Occipital lobe (tissue), 2 donors: Measurements from ENCODE around the gene TAF3. TPM values are rescaled to one million over a fixed set of nuclear protein-coding genes. Genes with fewer than 3 reads are reported as not detected.
"Not testable (repeated sequence)": the region's sequence is repeated elsewhere in the genome, so short reads cannot be mapped to it uniquely, and the experiment has no call there.

ENCODE experiments used
- DNase-seq: peaks from one replicate; lab custom pipeline; 2025; lab: John Stamatoyannopoulos, UW
- total RNA-seq: library from RNA; depleted of rRNA; stranded (reverse); fragments of >200 nt; gene quantifications from one replicate; pipeline ENCODE4 v1.2.3, GENCODE V29; 2014

The TAF3 gene
- total RNA-seq, 1 donor from 2014 or later, result 2.7 TPM

DNA sequence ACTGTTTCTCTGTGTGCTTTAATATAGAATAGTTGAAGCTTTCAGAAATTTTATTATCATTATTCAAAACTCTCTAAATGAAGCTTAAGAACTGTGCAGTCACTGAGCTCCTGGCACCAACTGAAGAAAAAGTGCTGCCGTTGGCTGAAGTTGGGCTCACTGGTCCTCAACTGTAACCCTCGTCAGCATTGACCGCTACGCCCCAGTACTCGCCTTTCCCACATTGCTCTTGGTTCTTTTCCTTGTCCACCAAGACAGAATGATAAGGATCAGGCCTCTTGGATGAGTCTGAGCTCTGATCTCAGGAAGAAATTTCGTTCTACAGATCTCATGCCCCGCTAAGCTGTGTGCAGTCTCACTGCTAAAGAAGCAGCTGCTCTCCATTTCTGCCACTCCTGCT lies 7.9 kb upstream of the TAF3 start:
- DNase-seq, result no peak

DNA sequence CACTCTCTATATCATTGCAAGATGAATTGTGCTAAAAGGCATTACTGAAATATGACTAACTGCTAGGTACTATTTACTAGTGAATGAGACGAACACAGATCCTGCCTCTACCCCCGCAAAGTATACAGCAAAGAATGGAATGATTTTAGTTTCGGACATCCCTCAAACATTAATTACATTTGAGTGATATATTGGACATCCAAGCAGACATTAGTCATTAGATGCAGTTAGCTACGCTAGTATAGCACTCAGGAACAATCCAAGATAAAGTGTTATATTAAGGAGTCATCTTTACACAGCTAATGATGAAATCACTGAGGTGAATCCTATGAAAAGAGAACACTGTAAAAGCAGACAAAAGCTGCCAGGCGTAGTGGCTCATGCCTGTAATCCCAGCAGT lies 7.3 kb upstream of the TAF3 start:
- DNase-seq, result no peak

DNA sequence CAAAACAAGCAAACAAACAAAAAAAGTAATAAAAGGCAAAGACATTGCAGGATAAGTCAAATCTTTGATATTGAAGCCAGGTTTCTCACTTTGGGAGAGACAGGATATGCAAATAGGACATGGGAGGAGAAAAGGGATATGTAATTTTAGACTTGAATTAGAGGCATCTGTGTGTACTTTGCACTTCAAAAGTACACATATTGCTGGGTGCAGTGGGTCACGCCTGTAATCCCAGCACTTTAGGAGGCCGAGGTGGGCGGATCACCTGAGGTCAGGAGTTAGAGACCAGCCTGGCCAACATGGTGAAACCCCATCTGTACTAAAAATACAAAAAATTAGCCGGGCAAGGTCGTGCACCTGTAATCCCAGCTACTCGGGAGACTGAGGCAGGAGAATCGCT lies 6.6 kb upstream of the TAF3 start:
- DNase-seq, result not testable (repeated sequence)

DNA sequence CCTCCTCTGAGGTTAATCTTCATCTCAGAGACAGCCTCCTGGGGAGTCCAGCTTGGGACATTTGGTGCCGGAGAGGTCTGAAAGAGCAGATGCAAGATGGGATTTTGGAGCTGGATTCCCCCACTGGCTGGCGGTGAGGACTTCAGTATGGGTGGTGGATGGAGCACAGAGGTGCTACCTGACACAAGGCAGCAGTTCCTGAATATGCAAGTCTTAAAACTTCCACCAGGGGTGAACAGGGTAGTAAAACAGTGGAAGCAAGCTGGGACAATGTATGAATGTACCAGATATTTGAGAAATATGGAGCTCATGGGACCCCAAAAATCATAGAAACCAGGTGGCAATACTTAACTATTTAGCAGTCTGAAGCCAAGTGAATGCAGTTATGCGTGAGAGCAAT lies 4.8 kb upstream of the TAF3 start:
- no peak for DNase-seq

DNA sequence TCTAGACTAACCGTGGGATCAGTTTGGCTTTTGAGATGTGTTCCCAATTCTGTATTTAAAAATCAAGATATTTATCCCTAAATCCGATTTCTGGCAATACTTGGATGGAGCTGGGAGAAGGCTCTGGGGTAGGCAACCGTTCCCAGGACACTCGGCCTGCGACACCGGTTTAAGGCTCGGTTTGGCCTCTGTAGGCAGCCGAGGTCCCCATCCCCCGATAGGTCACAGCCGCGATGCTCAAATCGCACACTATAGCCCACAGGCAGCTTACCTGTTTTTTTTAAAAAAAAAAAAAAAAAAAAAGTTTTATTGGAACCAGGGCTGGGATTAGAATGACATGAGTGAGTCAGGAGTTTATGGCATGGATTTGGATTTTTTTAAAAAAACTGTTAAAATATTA lies 729 bp upstream of the TAF3 start:
- no peak for DNase-seq

DNA sequence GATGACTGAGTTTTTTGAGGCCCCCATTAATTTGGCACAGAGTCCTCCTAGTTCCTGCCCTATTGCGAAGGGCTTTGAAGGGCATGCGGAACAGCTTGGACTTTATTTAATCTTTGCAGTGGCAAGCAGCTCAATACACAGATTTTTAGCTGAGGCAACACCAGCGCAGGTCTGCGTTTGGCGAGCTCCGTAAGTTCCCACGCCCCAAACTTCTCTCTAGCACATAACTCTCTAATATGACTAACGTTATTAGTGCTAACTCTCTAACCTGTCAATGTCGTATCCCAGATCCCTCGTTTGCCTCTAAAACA lies 366 bp upstream of the TAF3 start:
- no peak for DNase-seq

DNA sequence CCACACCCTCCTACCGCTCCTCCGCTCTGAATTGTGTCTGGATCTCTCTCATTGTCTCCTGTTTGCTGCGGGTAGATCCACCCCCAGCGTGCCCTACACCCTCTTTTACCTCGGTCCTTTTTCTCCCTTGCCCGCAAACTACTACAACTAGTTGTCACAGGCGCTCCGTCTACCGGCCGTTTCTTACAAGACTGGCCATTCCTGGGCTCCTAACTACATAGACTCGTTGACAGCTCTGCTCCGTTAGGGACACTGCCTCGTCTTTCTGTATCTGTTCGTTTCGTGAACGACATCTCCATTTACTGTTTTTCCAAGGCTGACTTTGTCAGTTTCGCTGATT lies 786 bp downstream of the TAF3 start:
- DNase-seq, result peak; percentile 58

DNA sequence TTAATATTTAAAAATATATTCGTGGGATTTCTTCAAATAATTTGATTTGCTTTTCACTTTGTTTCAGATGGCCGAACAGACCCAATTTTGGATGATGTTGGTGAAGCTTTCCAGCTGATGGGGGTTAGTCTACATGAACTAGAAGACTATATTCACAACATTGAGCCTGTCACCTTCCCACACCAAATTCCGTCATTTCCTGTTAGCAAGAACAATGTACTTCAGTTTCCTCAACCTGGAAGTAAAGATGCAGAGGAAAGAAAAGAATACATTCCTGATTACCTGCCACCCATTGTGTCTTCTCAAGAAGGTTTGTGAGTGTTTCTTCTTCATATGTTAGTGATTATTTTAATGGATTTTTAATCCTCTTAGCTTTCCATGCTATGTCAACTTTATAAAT lies 5.9 kb downstream of the TAF3 start:
- no peak for DNase-seq

DNA sequence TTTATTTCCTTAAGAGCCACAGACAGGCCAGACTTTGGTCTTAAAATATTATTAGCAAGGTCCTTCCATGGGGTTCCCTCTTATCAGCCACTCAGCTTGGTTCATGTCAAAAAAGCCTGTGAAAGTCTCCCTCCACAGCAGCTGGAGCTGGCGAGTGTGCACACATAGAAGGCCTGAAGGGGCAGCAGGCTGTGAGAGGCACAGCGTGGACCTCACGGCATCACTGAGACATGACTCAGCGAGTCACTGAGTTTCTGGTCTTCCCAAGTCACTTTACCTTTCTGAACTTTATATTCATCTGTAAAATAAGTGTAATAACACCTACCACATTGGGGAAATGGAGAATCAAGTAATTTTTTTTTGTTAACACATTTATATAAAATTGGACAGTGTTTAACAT lies 8.7 kb downstream of the TAF3 start:
- DNase-seq, result no peak

DNA sequence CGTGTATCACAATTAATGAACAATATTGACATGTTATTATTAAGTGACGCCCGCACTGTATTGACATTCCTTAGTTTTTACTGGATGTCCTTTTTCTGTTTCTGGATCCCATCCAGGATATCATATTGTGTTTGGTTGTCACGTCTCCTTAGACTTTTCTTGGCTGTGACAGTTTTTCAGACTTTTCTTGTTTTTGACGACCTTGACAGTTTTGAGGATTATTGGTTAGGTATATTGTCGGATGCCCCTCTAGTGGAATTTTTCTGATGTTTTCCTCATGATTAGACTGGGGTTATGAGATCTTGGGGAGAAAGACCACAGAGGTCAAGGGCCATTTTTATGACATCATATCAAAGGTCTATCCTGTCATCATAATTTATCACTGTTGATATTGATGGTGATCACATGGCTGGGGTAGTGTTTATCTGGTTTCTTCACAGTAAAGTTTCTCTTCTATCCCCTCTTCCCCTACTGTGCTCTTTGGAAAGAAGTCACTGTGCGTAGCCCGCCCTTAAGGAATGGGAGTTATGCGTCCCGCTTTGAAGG lies 11.1 kb downstream of the TAF3 start:
- DNase-seq, result no peak

DNA sequence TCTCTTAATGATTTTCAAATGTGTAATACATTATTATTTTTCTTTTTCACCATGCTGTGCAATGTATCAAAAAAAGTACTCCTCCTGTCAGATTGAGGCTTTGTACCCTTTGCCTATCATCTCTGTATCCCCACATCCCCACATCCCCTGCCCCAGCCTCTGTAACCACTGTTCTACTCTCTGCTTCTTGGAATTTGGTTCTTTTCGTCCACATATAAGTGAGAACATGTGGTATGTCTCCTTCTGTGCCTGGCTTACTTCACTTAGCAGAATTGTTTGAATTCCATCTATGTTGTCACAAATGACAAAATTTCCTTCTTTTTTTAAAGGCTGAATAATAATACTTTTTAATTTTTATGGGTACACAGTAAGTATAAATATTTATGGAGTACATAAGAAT lies 13.8 kb downstream of the TAF3 start:
- no peak for DNase-seq

DNA sequence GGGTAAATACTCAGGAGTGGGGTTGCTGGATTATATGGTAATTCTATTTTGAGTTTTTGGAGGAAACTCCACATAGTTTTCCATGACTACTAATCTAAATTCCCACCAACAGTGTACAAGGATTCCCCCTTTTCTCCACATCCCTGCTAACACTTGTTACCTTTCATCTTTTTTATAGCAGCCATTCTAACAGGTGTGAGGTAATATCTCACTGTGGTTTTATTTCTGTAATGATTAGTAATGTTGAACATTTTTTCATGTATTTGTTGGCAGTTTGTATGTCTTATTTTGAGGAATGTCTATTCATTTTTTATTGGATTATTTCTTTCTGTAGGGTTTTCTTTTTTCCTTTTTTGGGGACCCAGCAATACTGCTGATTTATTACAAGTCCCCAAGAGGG lies 14.9 kb downstream of the TAF3 start:
- DNase-seq, result no peak

DNA sequence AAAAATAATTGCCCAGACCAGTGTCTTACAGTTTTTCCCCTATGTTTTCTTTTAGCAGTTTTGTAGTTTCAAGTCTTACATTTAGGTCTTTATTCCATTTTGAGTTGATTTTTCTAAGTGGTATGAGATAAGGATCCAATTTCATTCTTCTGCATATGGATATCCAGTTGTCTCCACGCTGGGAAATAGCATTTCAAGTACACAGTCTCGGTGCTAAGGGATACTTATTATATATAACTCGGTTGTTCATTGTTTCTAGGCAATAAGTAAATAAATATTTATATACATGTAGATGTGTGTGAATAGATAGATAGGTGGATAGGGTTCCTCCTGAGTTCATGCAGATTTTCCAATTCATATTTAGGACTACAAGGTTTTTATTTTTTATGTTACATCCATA lies 16.0 kb downstream of the TAF3 start:
- DNase-seq, result no peak

DNA sequence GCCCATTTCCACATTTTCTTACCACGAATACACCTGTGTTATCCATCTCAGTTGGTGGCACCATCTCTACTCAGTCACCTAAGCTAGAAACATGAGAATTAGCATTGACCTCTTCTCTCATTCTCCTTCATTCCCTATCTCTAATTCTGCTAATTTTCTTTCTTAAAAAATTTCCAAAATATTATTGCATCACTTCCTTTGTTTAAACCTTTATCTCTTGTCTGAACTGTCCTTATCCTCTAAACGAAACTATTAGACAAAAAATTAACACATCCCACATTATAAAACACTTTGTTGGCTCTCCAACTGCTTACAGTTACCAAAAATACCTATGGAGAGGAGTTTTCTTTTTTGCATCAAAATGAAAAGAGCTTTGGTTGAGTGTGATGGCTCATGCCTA lies 18.3 kb downstream of the TAF3 start:
- DNase-seq, result no peak

DNA sequence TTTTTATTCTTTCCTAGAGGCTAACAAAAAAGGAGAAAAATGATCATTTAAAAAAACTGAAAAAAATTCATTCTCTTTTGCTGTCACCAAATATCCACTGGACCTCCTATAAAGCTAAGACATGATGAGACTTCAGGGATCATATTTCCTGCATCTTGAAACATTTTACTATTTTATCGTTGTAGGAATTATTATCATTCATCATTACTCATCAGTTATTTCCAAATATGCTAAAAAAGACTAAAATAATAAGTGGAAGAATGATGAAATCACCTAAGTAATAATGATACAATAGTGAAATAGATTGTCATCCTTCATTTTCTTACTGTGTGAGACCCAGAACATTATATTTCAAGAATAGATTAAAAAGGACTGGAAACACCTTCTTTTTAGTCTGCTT lies 28.3 kb downstream of the TAF3 start:
- DNase-seq, result no peak

DNA sequence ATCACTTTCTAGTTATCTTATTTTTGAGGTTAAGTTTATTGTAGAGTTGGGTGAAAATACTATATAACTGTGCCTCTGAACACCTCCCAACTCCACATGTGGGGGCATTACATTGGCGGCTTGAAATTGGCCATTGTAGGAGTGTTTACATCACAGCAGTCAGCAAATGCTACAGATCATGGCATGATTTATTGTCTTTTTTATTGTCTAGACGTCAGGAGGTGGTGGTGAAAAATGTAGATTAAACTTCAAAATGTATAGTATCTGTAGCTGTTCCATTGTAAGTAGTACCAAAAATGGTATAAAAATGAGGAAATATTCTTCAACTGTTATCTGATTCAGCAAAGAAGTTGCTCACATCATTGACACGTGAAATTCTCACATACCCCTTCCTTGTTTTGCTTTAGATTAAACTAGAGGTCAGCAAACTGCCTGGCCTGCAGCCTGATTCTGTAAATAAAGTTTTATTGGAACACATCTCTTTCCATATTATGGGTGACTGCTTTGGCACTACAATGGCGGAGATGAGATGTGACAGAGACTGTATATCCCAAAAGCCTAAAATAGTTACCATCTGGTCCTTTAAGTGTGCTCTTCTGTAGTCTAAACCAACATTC lies 35.0 kb downstream of the TAF3 start:
- DNase-seq, result no peak

DNA sequence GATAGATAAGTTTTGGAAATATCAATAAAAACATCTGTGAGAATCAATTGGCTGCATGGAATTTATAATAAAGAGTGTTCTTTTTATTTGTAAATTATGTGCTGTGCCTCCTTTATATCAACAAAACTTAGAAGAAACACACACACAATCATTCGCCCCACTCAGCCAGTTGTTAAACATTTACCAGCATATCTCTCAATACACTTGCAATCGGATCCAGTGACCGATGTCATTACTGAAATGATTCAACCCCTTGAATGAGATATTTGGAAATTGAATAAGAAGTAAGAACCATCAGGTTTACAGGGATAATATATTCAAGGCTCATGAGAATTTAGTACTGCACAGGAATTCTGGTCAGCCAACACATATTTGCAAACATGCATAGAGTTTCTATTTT lies 35.6 kb downstream of the TAF3 start:
- DNase-seq, result no peak

DNA sequence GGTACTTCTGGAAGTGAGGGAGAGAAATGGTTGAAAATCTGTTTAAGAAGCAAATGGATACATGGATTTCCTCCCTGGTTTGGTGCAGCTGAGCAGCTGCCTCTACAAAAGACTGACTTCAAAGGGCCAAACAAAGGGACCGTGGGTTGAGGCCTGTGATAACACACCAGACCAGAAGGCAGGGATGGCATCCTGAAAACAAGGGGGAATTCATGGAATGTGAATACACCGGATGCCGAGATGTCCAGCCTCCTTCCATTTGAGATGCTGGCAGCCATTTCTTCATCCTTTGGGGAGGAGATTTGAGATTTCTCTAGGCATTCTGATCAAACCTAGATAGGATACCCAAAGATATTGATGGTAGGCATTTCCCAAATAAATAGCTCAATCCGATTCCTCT lies 36.9 kb downstream of the TAF3 start:
- DNase-seq, result no peak

DNA sequence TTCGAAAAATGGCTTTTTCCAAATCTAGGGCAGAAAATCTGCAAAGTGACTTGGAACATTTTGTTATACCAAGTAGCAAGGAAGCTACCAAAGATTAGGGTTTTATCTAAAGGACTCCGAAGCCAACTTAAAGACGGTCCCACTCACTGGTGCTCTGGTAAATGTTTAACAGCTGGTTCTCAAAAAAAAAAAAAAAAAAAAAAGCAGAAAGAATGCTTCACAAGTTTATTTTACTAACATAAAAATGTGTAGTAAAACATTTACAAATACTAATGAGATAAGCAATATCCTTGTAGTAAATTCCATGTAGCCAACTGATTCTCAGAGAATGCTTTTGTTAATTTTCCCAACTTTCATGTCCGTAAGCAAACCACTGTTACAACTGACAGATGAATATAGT lies 38.4 kb downstream of the TAF3 start:
- no peak for DNase-seq

DNA sequence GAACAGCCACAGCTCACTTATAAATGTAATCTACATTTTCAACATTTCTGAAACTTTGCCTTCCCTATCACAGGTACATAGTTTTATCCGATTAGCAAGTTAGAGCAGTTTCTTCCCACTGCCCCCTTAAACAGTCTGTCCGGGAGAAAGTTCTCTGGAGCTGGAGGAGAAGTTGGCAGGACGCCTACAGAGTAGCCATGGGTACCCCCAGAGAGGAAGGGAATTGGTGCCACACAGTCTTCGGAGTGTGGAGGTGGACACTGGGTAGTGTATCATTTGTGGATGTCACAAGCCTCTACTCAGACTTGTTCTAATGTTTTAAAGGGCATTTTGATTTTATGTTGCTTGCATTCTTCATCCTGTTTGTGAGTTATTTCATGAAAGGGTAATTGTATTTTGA lies 39.0 kb downstream of the TAF3 start:
- DNase-seq, result no peak

DNA sequence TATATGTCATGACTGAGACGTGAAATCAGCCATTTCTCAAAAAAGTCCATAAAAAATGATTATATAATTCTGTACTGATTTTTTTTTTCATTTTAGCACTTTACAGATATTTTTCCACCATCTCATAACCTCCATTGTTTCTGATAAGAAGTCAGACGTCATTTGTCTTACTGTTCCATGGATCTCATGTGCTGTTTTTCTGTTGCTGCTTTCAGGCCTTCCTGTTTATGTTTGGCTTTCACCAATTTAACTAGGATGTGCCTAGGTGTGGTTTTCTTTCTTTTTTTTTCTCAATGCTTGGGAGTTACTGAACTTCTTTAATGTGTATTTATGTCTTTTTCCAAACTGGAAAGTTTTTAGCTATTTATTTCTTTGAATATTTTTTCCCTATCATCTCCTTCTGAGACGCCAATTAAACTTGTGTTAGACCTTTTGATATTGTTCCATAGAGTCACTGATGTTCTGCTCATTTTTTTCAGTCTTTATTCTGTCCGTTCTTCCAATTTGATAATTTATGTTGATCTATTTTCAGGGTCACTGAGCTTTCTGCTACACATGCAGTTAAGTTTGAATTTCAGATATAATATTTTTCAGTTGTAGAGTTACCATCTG lies 43.3 kb downstream of the TAF3 start:
- DNase-seq, result no peak

DNA sequence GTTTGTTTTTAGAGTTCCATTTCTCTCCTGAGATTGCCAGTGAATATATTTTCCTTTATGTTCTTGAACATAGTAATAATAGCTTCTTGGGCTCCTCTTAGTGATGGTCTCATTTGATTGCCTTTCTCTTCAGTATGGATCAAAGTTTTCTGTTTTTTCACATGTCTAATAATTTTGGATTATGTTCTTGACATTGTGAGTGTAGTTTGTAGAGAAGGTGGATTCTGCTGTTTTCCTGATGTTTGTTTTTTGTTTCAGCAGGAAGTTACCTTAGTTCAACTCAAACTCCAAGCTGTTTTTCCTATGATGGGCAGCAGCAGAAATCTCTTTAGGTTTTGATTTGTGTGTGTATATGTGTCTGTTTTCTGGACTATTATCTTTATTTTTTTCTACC lies 43.8 kb downstream of the TAF3 start:
- no peak for DNase-seq

DNA sequence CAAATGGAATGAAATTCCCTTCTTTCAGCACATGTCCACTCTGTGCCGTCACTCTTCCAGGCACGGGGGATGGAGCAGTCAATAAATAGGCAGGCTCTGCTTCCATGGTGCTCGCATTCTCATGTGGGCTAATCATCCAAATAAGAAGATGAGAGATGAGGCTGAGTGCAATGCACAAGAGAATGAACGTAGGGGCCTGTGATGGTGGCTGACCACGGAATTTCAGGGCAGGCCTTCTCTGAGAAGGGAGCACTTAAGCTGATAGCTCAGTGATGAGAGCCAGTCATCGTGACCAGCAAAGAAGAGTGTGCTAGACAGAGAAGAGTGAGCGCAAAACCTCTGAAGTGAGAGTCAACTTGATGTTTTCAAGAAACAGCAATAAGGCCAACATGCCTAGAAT lies 47.9 kb downstream of the TAF3 start:
- no peak for DNase-seq

DNA sequence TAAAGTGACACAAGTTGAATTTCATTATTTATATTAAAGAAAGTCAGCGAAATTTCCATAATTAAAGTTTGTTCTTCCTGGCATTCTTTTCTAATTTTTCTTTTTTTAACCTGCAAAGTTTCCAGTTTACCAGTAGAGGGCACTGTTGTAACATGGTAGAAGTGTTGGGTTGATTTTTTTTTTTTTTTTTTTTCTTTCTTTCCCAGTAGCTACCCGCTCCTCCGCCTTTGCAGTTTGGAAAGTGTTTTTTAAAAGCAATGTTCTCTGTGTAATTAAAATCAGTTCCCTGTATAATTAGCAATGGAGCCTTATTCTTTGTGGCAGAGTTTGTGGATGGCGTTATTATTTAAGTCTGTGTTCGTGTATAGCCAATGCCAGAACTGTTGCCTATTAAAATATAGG lies 53.7 kb downstream of the TAF3 start:
- DNase-seq, result no peak
